ENCODE results near the gene KRTAP12-1. TPM values are rescaled to one million over a fixed set of nuclear protein-coding genes. Genes with fewer than 3 reads are reported as not detected.

Gene KRTAP12-1
- total RNA-seq, 2 donors from 2014 or later: not detected

GRCh38 chr21:44709426-44710293 lies 27.7 kb upstream of the KRTAP12-1 start:
- peaks cover 13% of the 10 kb centered on the region for H3K4me1 ChIP-seq
- 3 to 8% methylated on average over 27 to 45 of the region's 45 CpGs for WGBS, 2 donors
- ATAC-seq (no peak), DNase-seq (no peak)
- H3K4me3 ChIP-seq: no peak overlapping the region
- no peak for TF ChIP-seq POLR2A (IDR thresholded peaks at IDR 0.05)
- TF ChIP-seq CTCF (IDR thresholded peaks at IDR 0.05): no peak
- no peaks in the 10 kb centered on the region for H3K9me3 ChIP-seq
- H3K36me3 ChIP-seq (replicated peaks in 1 of 2; ENCODE audit: insufficient read depth in 1 of 2, low read depth in 2 of 2): no peaks in the 10 kb centered on the region
- intact Hi-C loops (cut with DNase I): no loop called here
- peaks cover 0 to 22% of the 10 kb centered on the region in 2 donors for H3K27me3 ChIP-seq
- H3K27ac ChIP-seq: no peak overlapping the region

DNA sequence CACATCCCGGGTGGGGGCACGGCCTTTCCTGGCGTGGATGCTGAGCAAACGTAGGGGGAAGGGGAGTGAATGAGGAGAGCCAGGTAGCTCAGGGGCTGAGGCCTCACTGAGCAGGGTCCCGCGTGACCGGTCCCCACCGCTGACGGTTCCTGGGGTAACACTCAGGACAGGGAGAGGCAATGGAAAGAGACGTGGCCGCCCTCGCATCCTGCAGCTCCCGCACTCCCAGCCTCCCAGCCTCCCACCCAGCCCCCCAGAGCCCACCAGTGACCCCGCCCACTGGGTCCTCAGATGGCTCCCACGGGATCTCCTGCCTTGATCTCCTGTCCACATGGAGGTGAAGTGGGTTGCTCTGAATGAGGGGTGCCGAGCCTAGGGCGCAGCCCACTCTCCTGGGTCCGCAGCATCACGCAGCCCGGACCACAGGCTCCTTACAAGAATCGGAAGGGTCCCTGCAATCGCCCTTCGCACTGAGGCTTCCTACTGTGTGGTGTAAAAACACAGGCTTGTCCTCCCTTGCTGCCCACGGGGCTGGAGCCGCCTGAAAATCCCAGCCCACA lies 27.0 kb upstream of the KRTAP12-1 start:
- H3K4me3 ChIP-seq: no peak overlapping the region
- WGBS, 2 donors: 18 to 36% methylated on average over 11 to 24 of the region's 25 CpGs
- no peaks in the 10 kb centered on the region for H3K9me3 ChIP-seq
- DNase-seq (no peak), ATAC-seq (no peak)
- no peaks in the 10 kb centered on the region for H3K36me3 ChIP-seq (replicated peaks in 1 of 2; ENCODE audit: insufficient read depth in 1 of 2, low read depth in 2 of 2)
- H3K27ac ChIP-seq: no peak overlapping the region
- intact Hi-C loops (cut with DNase I): no loop called here
- TF ChIP-seq POLR2A (IDR thresholded peaks at IDR 0.05): no peak
- no peak for TF ChIP-seq CTCF (IDR thresholded peaks at IDR 0.05)
- H3K4me1 ChIP-seq: peaks cover 13% of the 10 kb centered on the region
- peaks cover 0 to 22% of the 10 kb centered on the region in 2 donors for H3K27me3 ChIP-seq

DNA sequence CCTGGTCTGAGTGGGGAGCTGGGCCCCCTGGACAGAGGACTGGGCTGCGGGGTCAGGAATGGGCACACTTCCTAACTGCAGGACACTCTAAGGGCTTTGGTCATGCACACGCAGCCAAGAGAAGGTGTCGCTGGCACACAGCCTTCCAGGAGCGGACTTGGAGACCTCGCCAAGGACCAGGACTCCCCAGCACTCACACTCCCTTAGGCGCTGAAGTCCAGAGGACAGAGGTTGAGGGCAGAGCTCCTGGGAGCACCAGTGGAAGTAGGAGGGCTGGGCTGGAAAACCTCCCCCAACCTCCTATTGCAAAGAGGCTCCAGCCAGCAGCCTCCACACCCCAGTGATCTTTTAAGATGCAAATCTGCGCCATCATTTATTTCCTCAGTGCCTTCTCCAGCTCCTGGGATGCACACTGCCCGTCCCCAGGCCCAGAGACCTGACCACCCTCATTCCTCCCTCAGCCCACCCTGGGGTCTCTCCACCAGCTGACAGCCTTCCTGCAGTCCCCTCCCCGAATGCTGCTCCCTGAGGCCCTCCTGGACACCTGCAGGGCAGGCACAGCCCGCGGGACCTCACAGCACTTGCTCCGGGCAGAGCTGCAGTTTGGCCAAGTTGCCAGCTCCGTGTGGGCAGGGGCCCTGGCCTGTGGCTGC lies 26.4 kb upstream of the KRTAP12-1 start:
- Histone ChIP-seq H3K4me1 (peaks cover 13% of the 10 kb centered on the region), H3K9me3 (no peaks in the 10 kb centered on the region), H3K27me3 (peaks cover 0 to 22% of the 10 kb centered on the region in 2 donors), H3K27ac (no peak overlapping the region), H3K4me3 (no peak overlapping the region), H3K36me3 (replicated peaks in 1 of 2; ENCODE audit: insufficient read depth in 1 of 2, low read depth in 2 of 2) (no peaks in the 10 kb centered on the region)
- intact Hi-C loops (cut with DNase I): no loop called here
- ATAC-seq: no peak
- no peak for TF ChIP-seq POLR2A (IDR thresholded peaks at IDR 0.05)
- TF ChIP-seq CTCF (IDR thresholded peaks at IDR 0.05): no peak
- 17 to 25% methylated on average over 7 to 13 of the region's 13 CpGs for WGBS, 2 donors
- no peak for DNase-seq

DNA sequence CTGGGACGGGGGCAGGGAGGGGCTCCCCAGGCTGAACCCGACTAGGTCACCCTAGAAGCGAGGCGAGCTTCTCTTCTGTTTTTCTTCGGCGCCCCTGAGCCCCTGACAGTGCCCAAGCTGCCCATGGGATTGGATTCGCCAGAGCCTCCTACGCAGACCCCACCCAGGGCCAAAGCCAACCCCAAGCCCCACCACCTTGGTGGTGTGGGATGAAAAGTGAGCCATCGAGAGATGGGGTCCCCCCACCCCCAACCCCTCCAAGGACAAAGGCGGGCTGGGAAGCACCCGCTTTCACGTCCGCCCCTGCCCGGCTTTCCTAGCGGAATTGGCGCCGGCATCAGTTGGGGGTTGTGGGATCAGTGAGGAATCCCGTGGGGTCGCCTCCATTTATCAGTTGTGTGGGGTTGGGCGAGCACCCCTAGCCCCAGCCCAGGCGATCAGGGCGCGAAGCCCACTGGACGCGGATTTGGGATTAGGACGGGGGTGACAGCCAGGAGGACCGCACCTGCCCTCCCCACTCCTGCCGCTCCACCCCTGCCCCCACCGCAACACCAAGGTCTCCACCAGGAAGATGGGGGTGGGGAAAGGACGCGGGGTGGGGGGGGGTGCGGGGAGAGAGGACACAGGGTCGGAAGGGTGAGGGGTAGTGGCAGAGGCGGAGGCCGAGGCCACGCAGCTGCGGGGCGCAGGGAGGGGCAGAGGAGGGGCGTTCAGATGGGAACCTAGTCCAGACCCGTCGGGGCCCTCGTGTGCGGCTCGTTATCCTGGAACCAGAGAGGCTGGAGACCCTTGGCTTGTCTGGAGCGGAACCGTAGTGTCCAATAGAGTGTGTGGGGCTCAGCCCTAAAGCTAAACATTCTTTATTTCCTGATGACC lies 25.0 kb upstream of the KRTAP12-1 start:
- Histone ChIP-seq H3K9me3 (no peaks in the 10 kb centered on the region), H3K4me1 (peaks cover 13% of the 10 kb centered on the region), H3K4me3 (no peak overlapping the region), H3K27me3 (peaks cover 0 to 16% of the 10 kb centered on the region in 2 donors), H3K36me3 (replicated peaks in 1 of 2; ENCODE audit: insufficient read depth in 1 of 2, low read depth in 2 of 2) (no peaks in the 10 kb centered on the region), H3K27ac (no peak overlapping the region)
- 5 to 26% methylated on average over 23 to 45 of the region's 46 CpGs for WGBS, 2 donors
- DNase-seq: no peak
- TF ChIP-seq CTCF (IDR thresholded peaks at IDR 0.05) (no peak), POLR2A (IDR thresholded peaks at IDR 0.05) (no peak)
- ATAC-seq: no peak
- intact Hi-C loops (cut with DNase I): no loop called here

Measured in body of pancreas (tissue), 4 donors.